Stimulated activated CD8-positive, alpha-beta memory T cell treated with anti-CD3 and anti-CD28 coated beads, Interleukin-7, amount 100 ng/mL, for 48 hours (primary cell): Measurements from ENCODE around the gene PCDHB6.
"Not testable (repeated sequence)": the region's sequence is repeated elsewhere in the genome, so short reads cannot be mapped to it uniquely, and the experiment has no call there.

Source experiments
- DNase-seq, 2 donors: peaks; one replicate each; pipeline ENCODE4 v3.0.0-alpha.2; 2020; ENCODE audit warnings: low read depth in 1 of 2; ENCODE audit errors: extremely low read depth in 1 of 2

Gene PCDHB6

DNA sequence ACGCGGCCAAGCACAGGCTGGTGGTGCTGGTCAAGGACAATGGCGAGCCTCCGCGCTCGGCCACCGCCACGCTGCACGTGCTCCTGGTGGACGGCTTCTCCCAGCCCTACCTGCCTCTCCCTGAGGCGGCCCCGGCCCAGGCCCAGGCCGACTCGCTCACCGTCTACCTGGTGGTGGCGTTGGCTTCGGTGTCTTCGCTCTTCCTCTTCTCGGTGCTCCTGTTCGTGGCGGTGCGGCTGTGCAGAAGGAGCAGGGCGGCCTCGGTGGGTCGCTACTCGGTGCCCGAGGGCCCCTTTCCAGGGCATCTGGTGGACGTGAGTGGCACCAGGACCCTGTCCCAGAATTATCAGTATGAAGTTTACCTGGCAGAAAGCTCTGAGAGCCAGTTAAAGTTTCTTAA lies 8.0 kb downstream of the PCDHB6 start:
- DNase-seq: not testable (repeated sequence)

DNA sequence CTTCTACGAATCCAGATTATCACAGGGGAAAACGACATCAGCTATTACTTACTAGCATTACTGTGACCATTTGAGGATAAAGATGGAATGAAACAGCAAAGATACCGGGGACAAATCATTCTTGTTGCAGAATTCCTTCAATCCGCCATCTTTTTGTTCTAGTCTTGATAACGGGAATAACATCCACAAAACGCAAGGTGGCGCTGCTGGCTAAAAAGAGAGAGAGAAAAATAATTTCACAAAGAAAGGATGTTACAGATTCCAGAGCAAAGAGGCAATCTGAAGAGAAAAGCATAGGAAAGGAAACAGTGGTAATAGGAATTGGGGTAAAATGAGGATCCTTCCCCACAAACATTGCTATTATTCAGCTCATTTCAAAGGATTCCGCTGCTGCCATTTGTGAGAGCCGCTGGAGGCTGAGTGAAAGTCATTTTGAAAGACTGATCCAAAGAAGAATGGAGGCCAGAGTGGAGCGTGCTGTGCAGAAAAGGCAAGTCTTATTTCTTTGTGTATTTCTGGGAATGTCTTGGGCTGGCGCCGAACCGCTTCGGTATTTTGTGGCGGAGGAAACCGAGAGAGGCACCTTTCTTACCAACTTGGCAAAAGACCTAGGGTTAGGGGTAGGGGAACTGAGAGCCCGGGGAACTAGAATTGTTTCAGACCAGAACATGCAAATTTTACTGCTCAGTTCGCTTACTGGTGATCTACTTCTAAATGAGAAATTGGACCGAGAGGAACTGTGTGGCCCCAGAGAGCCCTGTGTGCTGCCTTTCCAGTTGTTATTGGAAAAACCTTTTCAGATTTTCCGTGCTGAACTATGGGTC lies 22.7 kb downstream of the PCDHB6 start, which contains the start of gene PCDHB7:
Gene PCDHB7 (plus strand): TSS at position 264 of the 824 bp plus-strand sequence. CDS start 192 bp downstream, at position 456.
- no peak for DNase-seq

DNA sequence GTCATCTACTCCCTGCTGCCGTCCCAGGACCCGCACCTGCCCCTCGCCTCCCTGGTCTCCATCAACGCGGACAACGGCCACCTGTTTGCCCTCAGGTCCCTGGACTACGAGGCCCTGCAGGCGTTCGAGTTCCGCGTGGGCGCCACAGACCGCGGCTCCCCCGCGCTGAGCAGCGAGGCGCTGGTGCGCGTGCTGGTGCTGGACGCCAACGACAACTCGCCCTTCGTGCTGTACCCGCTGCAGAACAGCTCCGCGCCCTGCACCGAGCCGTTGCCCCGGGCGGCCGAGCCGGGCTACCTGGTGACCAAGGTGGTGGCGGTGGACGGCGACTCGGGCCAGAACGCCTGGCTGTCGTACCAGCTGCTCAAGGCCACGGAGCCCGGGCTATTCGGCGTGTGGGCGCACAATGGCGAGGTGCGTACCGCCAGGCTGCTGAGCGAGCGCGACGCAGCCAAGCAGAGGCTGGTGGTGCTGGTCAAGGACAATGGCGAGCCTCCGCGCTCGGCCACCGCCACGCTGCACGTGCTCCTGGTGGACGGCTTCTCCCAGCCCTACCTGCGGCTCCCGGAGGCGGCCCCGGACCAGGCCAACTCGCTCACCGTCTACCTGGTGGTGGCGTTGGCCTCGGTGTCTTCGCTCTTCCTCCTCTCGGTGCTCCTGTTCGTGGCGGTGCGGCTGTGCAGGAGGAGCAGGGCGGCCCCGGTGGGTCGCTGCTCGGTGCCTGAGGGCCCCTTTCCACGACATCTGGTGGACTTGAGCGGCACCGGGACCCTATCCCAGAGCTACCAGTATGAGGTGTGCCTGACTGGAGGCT lies 24.6 kb downstream of the PCDHB6 start:
- DNase-seq: not testable (repeated sequence)

DNA sequence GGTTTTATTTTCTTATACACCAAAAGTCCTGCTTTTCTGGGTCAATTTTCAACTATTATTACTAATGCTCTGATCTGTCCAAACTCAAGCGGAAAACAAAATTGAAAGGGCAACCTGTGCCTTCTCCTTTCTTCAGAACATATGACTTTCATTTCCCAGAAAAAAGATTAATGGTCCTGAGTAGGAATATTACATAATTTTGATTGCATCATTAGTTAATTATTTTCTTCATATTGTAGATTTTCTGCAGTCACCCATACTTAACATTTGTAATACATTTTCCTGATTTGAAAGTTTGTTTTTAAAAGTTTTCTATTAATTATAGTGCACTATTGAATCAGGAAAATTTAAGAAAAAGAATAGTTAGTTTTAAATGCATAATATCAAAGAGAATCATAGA lies 26.1 kb downstream of the PCDHB6 start:
- no peak for DNase-seq

DNA sequence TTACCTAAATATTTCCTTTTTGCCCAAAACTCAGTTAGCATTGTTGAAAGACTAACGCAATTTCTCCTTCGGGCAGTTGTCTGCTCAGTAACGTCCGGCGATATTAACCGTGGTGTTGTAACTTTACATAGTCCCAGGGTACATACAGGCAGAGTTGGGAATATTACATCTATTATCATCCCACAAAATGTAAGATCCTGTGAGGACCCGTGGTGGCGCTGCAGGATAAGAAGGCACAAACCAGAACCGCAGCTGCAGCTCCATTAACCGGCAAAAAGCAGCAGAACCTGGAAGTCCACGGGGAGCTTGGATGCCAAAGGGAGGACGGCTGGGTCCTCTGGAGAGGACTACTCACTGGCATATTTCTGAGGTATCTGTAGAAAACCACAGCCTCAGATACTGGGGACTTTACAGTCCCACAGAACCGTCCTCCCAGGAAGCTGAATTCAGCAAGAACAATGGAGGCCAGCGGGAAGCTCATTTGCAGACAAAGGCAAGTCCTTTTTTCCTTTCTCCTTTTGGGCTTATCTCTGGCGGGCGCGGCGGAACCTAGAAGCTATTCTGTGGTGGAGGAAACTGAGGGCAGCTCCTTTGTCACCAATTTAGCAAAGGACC lies 27.8 kb downstream of the PCDHB6 start, which contains the start of gene PCDHB8:
Gene PCDHB8 (plus strand): TSS at position 214 of the 615 bp plus-strand sequence. CDS start 245 bp downstream, at position 459.
- not testable (repeated sequence) for DNase-seq

DNA sequence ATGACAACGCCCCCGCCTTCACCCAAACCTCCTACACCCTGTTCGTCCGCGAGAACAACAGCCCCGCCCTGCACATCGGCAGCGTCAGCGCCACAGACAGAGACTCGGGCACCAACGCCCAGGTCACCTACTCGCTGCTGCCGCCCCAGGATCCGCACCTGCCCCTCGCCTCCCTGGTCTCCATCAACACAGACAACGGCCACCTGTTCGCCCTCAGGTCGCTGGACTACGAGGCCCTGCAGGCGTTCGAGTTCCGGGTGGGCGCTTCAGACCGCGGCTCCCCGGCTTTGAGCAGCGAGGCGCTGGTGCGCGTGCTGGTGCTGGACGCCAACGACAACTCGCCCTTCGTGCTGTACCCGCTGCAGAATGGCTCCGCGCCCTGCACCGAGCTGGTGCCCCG lies 29.5 kb downstream of the PCDHB6 start:
- DNase-seq: not testable (repeated sequence)

DNA sequence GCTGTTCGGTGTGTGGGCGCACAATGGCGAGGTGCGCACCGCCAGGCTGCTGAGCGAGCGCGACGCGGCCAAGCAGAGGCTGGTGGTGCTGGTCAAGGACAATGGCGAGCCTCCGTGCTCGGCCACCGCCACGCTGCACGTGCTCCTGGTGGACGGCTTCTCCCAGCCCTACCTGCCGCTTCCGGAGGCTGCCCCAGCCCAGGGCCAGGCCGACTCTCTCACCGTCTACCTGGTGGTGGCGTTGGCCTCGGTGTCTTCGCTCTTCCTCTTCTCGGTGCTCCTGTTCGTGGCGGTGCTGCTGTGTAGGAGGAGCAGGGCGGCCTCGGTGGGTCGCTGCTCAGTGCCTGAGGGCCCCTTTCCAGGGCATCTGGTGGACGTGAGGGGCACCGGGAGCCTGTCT lies 30.0 kb downstream of the PCDHB6 start:
- DNase-seq: not testable (repeated sequence)

DNA sequence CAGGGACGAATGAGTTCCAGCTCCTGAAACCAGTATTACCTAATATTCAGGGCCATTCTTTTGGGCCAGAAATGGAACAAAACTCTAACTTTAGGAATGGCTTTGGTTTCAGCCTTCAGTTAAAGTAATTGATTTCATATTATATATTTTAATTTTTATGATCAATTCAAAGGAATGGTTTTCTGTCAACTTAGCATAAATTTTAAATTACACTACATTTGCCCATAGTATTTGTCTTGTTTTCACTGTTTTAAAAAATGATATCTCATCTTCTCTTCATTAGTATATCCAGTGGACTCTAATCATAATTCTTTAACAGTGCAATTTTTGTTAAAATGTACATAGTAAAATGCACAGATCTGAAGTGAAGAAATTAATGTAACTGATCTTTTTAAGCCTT lies 30.5 kb downstream of the PCDHB6 start:
- no peak for DNase-seq

DNA sequence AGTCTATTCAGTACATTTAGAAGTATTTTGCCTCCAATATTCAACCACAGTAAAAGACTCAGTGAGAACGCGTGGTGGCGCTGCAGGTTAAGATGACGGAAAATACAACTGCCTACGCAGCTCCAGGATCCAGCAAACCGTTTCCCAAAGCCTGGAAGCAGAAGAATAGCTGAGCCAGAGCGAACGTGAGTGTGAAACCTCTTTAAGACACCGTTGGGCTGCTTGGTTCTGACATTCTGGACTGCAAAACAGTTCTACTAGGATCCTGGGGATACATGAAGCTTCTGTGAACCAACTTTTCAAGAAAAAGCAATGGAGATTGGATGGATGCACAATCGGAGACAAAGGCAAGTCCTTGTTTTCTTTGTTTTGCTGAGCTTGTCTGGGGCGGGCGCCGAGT lies 32.4 kb downstream of the PCDHB6 start, which contains the start of gene PCDHB16:
Gene PCDHB16 (plus strand): TSS at position 140 of the 400 bp plus-strand sequence. CDS start 173 bp downstream, at position 313.
- DNase-seq: no peak

DNA sequence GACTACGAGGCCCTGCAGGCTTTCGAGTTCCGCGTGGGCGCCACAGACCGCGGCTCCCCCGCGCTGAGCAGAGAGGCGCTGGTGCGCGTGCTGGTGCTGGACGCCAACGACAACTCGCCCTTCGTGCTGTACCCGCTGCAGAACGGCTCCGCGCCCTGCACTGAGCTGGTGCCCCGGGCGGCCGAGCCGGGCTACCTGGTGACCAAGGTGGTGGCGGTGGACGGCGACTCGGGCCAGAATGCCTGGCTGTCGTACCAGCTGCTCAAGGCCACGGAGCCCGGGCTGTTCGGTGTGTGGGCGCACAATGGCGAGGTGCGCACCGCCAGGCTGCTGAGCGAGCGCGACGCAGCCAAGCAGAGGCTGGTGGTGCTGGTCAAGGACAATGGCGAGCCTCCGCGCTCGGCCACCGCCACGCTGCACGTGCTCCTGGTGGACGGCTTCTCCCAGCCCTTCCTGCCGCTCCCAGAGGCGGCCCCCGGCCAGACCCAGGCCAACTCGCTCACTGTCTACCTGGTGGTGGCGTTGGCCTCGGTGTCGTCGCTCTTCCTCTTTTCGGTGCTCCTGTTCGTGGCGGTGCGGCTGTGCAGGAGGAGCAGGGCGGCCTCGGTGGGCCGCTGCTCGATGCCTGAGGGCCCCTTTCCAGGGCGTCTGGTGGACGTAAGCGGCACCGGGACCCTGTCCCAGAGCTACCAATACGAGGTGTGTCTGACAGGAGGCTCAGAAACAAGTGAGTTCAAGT lies 34.4 kb downstream of the PCDHB6 start:
- not testable (repeated sequence) for DNase-seq

DNA sequence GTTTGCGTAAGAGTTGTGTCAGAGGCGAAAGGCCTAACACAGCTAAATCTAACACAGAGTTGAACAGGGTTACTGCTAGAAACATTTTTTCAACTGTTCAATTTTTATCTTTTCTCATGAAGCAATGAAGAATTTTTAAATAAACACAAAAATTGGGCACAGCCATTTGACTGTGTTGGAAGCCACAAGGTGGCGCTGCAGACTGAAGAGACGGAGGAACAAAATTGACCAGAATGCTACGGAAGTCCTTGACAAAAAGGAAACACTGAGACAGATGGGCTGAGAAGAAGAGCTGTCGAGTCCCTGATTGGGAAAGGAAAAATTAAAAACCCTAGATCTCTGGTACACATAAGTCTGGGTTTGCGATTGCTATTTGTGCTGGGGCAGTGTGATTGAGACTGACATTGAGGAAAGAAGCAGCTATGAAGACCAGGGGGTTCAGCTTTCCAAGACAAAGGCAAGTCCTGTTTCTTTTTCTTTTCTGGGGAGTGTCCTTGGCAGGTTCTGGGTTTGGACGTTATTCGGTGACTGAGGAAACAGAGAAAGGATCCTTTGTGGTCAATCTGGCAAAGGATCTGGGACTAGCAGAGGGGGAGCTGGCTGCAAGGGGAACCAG lies 37.1 kb downstream of the PCDHB6 start, which contains the start of gene PCDHB9:
Gene PCDHB9 (plus strand): TSS at position 265 of the 616 bp plus-strand sequence. CDS start 158 bp downstream, at position 423.
- DNase-seq: no peak

DNA sequence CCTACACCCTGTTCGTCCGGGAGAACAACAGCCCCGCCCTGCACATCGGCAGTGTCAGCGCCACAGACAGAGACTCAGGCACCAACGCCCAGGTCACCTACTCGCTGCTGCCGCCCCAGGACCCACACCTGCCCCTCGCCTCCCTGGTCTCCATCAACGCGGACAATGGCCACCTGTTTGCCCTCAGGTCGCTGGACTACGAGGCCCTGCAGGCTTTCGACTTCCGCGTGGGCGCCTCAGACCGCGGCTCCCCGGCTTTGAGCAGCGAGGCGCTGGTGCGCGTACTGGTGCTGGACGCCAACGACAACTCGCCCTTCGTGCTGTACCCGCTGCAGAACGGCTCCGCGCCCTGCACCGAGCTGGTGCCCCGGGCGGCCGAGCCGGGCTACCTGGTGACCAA lies 38.8 kb downstream of the PCDHB6 start:
- DNase-seq: not testable (repeated sequence)

DNA sequence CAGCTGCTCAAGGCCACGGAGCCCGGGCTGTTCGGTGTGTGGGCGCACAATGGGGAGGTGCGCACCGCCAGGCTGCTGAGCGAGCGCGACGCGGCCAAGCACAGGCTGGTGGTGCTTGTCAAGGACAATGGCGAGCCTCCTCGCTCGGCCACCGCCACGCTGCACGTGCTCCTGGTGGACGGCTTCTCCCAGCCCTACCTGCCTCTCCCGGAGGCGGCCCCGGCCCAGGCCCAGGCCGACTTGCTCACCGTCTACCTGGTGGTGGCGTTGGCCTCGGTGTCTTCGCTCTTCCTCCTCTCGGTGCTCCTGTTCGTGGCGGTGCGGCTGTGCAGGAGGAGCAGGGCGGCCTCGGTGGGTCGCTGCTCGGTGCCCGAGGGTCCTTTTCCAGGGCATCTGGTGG lies 39.3 kb downstream of the PCDHB6 start:
- not testable (repeated sequence) for DNase-seq

DNA sequence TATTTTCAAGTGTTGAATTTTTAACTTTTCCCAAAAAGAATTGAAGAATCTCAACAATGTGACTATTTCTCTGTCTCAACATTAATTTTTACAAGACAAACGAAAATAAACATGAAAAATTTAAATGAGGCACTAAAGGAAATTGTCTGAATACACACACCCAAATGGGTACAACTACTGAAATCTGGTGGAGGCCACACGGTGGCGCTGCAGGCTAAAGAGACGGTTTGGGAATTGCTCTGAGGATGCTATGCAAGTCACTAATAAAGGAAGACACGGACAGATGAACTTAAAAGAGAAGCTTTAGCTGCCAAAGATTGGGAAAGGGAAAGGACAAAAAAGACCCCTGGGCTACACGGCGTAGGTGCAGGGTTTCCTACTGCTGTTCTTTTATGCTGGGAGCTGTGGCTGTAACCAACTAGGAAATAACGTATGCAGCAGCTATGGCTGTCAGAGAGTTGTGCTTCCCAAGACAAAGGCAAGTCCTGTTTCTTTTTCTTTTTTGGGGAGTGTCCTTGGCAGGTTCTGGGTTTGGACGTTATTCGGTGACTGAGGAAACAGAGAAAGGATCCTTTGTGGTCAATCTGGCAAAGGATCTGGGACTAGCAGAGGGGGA lies 42.4 kb downstream of the PCDHB6 start, which contains the start of gene PCDHB10:
Gene PCDHB10 (plus strand): TSS at position 244 of the 616 bp plus-strand sequence. CDS start 200 bp downstream, at position 444.
- DNase-seq: no peak

DNA sequence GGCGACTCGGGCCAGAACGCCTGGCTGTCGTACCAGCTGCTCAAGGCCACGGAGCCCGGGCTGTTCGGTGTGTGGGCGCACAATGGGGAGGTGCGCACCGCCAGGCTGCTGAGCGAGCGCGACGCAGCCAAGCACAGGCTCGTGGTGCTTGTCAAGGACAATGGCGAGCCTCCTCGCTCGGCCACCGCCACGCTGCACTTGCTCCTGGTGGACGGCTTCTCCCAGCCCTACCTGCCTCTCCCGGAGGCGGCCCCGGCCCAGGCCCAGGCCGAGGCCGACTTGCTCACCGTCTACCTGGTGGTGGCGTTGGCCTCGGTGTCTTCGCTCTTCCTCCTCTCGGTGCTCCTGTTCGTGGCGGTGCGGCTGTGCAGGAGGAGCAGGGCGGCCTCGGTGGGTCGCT lies 44.5 kb downstream of the PCDHB6 start:
- DNase-seq: not testable (repeated sequence)

DNA sequence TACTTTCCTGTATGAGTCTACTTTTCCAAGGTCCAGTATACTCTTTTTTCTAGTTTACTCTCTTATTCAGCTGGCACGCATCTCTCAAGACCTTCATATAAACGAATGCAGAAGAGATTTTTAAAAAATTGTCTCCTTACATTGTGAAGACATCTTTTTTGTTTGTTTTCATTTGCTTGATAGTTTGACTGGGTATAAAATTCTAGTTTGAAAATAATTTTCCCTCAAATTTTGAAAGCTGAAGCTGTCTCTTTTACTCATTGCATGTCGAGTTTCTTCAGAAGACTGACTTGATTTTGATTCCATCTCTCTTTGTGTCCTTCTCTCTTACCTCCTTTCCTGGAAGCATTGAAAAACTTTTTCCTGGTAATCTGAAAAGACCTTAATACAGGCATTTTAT lies 46.5 kb downstream of the PCDHB6 start:
- DNase-seq: no peak

DNA sequence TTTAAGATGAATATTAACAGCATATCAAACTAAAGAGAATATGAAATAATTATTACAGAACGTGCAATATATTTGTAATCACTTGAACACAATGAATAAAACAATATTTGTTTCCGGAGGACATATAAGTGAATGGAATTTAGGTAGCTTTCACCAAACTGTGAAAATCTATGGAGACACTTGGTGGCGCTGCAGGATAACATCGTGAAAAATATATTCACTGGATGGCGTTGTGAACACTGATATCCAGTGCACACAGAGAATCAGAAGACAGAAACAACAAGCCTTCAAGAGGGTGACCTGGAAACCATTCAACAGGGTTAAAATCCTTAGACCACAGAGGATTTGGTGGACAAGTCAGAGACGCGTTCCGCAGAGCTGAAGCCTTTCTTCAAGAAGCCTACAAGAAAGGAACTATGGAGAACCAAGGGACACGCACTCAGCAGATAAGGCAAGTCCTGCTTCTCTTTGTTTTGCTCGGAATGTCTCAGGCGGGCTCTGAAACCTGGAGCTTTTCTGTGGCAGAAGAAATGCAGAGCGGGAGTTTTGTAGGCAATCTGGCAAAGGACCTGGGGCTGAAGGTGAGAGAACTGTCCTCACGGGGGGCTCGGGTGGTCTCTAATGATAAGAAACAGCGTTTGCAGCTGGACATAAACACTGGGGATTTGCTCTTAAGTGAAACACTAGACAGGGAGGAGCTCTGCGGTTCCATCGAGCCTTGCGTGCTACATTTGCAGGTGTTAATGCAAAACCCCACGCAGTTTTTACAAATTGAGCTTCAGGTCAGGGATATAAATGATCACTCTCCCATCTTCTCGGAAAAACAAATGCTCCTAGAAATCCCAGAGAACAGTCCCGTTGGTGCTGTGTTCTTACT lies 49.7 kb downstream of the PCDHB6 start, which contains the start of gene PCDHB11:
Gene PCDHB11 (plus strand): TSS at position 269 of the 877 bp plus-strand sequence. CDS start 148 bp downstream, at position 417.
- DNase-seq: no peak

DNA sequence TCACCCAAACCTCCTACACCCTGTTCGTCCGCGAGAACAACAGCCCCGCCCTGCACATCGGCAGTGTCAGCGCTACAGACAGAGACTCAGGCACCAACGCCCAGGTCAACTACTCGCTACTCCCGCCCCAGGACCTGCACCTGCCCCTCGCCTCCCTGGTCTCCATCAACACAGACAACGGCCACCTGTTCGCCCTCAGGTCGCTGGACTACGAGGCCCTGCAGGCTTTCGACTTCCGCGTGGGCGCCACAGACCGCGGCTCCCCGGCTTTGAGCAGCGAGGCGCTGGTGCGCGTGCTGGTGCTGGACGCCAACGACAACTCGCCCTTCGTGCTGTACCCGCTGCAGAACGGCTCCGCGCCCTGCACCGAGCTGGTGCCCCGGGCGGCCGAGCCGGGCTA lies 51.3 kb downstream of the PCDHB6 start:
- not testable (repeated sequence) for DNase-seq
